Kidney (tissue), 14 donors: ENCODE measurements around the gene SLC43A1. TPM values are rescaled to one million over a fixed set of nuclear protein-coding genes. Genes with fewer than 3 reads are reported as not detected.

ENCODE experiments used
- DNase-seq, 5 donors: peaks; one replicate each; pipeline ENCODE4 v3.0.0-alpha.2; 2013 to 2020
- FAIRE-seq: peaks from 2 replicates; lab custom pipeline; 2012; peaks lifted over from hg19 to GRCh38; lab: Jason Lieb, UNC
- H3K27ac ChIP-seq, 2 donors: one replicate each; pipeline ENCODE4 v1.7.0; 2013; ENCODE audit warnings: low read depth in 2 of 2, low read length in 2 of 2, inconsistent platforms in 1 of 2
- H3K27me3 ChIP-seq: one replicate; pipeline ENCODE4 v1.7.1; 2013; ENCODE audit warnings: low read length, inconsistent platforms; ENCODE audit not compliant: control insufficient read depth, insufficient read depth
- H3K36me3 ChIP-seq, 3 donors: one replicate each; pipeline versions ENCODE4 v1.7.0 to v1.7.1; 2013; ENCODE audit warnings: low read length in 3 of 3, control low read depth in 1 of 3, inconsistent platforms in 1 of 3; ENCODE audit not compliant: insufficient read depth in 3 of 3, control insufficient read depth in 2 of 3
- H3K4me1 ChIP-seq, 3 donors: one replicate each; pipeline versions ENCODE4 v1.7.0 to v1.7.1; 2013; ENCODE audit warnings: low read length in 3 of 3, inconsistent platforms in 1 of 3, low read depth in 1 of 3; ENCODE audit not compliant: control insufficient read depth in 2 of 3, insufficient read depth in 2 of 3
- H3K4me3 ChIP-seq, 3 donors: one replicate each; pipeline versions ENCODE4 v1.7.0 to v1.8.1; 2013; ENCODE audit warnings: low read length in 3 of 3, control low read depth in 1 of 3, inconsistent platforms in 1 of 3
- H3K9ac ChIP-seq, 3 donors: one replicate each; pipeline versions ENCODE4 v1.7.0 to v1.7.1; 2013; ENCODE audit warnings: low read length in 3 of 3, control low read depth in 1 of 3, inconsistent platforms in 1 of 3
- H3K9me3 ChIP-seq, 3 donors: one replicate each; pipeline versions ENCODE4 v1.7.0 to v1.7.1; 2013; ENCODE audit warnings: low read length in 3 of 3, control low read depth in 1 of 3, inconsistent platforms in 1 of 3; ENCODE audit not compliant: control insufficient read depth in 2 of 3, insufficient read depth in 1 of 3
- CTCF ChIP-seq: IDR thresholded peaks from 3 replicates; pipeline ENCODE4 v1.5.1; 2012; ENCODE audit warnings: mild to moderate bottlenecking, moderate library complexity, borderline replicate concordance; ENCODE audit not compliant: insufficient read depth; ENCODE audit errors: extremely low read depth
- intact Hi-C: fragments of 100-400 bp; cut with DNase I; formaldehyde crosslinking; loops from one replicate; pipeline ENCODE4 v1.11.1; 2022
- polyA plus RNA-seq: library from polyadenylated mRNA; stranded (reverse); fragments of 350-450 nt; fragmentation: Illumina TruSeq; extraction: RNeasy Lipid Tissue Mini Kit (QIAGEN cat#74804); gene quantifications from one replicate; pipeline ENCODE4 v1.2.3, GENCODE V29; 2014; ENCODE audit warnings: low read depth, low replicate concordance; ENCODE audit not compliant: insufficient read depth
- total RNA-seq: library from RNA; stranded (reverse); fragmentation: NEBNext Ultra II Directional; extraction: Animal tissue kit (Norgen Biotek cat#: 25700); gene quantifications from one replicate; pipeline ENCODE4 v1.2.1, GENCODE V29; 2021
- donor health status: control.
- donor health status: control.
- donor health status: control.
- donor health status: control.
- donor health status: control.
- donor health status: DM: yes; HTN: yes; CAD: no.
- donor health status: Normal renal cell carcinoma (clear cell type).

Gene SLC43A1
- total and polyA plus RNA-seq, 2 donors from 2014 or later = 4.1 to 16.6 TPM

GRCh38 chr11:57479911-57480310, 35.6 kb downstream of the SLC43A1 start:
- H3K4me3 ChIP-seq = no peak overlapping the region
- no peaks in the 10 kb centered on the region for H3K9me3 ChIP-seq
- FAIRE-seq (no peak), DNase-seq (no peak)
- H3K36me3 ChIP-seq = no peaks in the 10 kb centered on the region
- peaks cover 0 to 17% (median 4%) of the 10 kb centered on the region in 3 donors for H3K4me1 ChIP-seq
- peaks cover 9% of the 10 kb centered on the region for H3K27me3 ChIP-seq
- H3K27ac ChIP-seq = no peak overlapping the region
- no peak for TF ChIP-seq CTCF
- no peak overlapping the region for H3K9ac ChIP-seq
- intact Hi-C loops = no loop called here

GRCh38 chr11:57479021-57479663, 36.4 kb downstream of the SLC43A1 start:
- H3K4me3 ChIP-seq = no peak overlapping the region
- H3K9ac ChIP-seq = no peak overlapping the region
- no peak for FAIRE-seq
- H3K4me1 ChIP-seq = peaks cover 0 to 17% (median 4%) of the 10 kb centered on the region in 3 donors
- peaks cover 9% of the 10 kb centered on the region for H3K27me3 ChIP-seq
- no peak for TF ChIP-seq CTCF
- no peak overlapping the region for H3K27ac ChIP-seq
- DNase-seq = no peak
- intact Hi-C loops = no loop called here
- H3K36me3 ChIP-seq = no peaks in the 10 kb centered on the region
- H3K9me3 ChIP-seq = no peaks in the 10 kb centered on the region

DNA sequence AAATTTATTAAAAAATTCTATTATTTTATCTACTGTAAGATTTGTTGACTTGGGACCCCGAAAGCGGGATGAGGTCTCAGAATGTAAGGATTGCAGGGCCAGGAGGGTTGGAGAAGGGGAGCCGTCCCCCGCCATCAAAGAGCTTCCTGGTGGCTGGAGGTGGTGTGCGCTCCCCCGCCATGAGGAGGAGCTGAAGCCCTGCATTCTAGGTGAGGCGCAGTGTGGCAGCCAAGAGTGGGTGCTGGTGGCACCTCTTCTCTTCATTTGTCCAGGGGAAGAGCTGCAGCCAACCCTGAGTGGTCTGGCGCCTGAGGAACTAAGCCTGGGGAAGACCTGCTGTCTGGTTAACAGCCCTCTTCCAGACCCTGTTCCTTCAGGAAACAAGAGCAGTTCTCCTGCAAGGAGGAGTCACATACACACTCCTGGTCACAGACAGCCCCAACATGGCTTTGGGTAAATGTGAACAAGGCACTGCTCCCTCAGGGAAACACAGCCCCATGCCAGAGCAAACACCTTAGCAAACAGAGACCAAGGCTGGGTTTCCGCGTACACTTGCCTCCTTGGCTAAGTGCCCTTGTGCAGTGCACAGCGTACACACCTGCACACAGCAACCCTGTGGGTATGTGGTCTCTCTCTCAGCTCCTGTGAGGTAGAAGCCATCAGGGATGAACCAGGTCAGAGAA, 37.9 kb downstream of the SLC43A1 start:
- Histone ChIP-seq H3K4me3 (no peak overlapping the region), H3K9ac (no peak overlapping the region), H3K9me3 (no peaks in the 10 kb centered on the region), H3K27ac (no peak overlapping the region), H3K27me3 (peaks cover 9% of the 10 kb centered on the region), H3K36me3 (no peaks in the 10 kb centered on the region), H3K4me1 (peaks cover 0 to 13% (median 4%) of the 10 kb centered on the region in 3 donors)
- intact Hi-C loops = no loop called here
- DNase-seq (no peak), FAIRE-seq (no peak)
- TF ChIP-seq CTCF = no peak
